ENCODE measurements around the gene ZBTB32.

The ZBTB32 gene

DNA sequence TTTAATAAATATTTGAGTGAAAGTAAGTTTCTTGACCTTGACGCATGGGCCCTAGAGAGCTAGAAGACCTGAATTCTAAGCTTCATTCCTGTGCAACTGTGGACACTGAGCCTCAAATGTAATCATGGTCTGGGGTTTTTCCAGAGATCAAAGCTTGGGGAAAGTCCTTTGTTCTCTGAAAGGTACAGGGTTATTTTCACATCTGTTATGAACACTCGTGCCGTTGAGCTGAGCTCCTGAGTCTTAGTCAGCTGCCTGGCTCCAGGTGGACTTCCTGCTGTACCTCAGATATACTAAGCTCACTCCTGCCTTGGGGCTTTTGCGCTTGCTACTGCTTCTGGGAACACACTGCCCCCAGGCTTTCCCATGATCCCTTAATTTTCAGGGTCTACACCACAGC lies 7.5 kb upstream of the ZBTB32 start:
- no peak for DNase-seq

DNA sequence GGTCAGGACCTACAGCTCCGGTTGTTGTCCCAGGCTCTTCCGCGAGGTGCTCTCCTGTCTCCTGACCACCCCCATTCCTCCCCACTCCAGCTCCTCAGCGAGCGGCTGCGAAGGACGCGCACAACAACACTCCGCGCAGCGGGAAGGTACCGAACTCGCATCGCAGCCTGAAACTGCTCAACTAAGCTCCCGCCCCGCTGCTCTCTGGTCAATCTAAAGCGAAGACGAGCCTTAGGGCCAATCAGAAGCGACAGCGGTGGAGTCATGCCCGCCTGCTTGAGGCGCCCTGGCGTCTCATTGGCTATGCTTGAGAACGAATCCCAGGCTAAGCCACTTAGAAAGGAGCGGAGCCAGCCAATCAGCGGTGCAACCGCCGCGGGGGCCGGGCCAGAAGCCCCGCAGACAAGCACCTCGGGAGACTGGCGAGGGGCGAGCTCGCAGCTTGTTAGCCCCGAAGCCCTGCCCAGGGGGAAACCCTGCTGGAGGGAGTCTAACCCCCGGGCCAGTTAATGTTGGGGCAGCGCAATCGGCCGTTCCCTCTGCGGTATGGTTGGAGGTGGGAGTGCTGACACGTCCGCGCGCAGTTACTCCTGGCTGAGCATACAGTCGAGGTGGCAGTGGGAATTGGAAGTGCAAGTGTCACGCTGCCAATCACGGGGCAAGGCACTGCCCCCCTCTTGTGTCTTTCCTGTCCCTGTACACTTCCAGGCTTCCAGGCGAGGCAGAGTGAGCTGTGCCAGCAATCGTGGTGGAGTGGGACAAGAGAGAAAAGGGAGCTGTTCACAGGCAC lies 1.9 kb upstream of the ZBTB32 start:
- DNase-seq, result peak; percentile 100

DNA sequence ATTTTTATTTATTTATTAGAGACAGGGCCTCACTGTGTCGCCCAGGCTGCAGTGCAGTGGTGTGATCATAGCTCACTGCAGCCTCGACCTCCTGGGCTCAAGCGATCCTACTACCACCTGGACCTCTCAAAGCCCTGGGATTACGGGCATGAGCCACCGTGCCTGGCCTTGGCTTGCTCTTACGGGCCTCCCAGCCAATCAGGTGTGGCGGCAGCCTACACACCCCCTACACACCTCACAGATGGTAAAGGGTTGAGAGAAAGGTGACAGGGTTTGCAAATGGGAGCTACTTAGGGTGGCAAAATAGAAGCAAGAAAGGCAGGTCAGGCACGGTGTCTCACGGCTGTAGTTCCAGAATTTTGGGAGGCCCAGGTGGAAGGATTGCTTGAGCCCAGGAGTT lies 1.0 kb upstream of the ZBTB32 start:
- peak; percentile 53 for DNase-seq

DNA sequence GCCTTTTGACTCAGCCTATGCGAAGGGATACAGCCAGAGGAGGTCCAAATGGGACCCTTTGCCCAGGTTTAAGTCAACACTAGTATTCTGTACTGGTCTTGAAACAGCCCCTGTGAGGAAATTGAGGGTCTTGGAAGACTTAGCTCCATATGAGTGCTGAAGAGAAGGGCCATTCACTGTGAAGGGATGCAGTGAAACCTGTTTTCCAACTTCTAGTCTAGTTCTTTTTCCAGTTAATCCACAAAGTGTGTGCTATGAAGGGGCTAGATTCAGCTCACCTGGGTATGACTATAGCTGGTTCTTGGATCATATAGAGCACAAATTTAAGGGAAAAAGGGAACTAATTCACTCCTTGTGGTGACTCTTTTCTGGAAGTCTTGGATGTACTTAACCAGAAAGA lies 4.0 kb downstream of the ZBTB32 start:
- no peak for DNase-seq

DNA sequence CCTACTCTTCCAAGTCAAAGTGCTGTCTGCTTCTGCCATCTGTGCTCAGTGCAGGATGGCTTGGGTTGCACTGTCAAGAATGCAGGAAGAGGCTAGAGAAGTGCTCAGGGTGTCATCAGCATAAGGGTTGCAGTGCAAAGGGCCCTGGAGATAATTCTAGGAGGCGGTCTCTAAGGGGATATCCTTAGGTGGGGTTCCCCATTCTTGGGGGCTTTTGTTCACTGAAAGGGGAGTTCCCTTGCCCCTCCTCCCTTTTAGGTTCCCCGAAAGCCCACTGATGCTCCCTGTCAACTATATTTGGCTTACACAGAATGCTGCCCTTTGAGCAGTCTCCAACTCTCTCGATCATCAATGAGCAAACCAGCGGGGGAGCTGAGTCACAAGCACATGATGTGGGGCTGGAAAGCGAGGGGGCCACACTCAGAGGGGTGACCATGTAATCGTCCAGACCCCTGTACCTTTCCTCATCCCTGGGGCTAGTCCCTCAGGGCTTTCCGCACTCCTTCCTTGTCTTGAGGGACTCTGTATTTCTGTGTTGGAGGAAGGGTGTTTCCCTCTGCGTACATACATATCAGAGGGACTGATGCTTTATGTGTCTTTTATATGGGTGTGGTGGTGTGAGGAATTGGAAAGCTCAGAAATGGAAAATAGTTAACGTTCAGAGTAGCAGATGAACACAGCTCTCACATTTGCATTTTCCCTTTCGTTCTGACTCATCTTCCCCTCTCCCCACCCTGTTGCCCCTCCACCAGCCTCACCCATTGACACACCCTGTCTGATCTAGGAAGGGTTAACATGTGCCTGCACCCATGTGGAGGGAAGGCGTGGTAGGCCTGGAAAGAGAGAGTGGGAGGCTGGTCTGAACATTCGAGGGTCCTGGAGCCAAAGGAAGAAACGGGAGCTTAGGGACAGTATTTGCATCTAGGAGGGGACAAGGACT lies 6.7 kb downstream of the ZBTB32 start:
- DNase-seq, result no peak

DNA sequence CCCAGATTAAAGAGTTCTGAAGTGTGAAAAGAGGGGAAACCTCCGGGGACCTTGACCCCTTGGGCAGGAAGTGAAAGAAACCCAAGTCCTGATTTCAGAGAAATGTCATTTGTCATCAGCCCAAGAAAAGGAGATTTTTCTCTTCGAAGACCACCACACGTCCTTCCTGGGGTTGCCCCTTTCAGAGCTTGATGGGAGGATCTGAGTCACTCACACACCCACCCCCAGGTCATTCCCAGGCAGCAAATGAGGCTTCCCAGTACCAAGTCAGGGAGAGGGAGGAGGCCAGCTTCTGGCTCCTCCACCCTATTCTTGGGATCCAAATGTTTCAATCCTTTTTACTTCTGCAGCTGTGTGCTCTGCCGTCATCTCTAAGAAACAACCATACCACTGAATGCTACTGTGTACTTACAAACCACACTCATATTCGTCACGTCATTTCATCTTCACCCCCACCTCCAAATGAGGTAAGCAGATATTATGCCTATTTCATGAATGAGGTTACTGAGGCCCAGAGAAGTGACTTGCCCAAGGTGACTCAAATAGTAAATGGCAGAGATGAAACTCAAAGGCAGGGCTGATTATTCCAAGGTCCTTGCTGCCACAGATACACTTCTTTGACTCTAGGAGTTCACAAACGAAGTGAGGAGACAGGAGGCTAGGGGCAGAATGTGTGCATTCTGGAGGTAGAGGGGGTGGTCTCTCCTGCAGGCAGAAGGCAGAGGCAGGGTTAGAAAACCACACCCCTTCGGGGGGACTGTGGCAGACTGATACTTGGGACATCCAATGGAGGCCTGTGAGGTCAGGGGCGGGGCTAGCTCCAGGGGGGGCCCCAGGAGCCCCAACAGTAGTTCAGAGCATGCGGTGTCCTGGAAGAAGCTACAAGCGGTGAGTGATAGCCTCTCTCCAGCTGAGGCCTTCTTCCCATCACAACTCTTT lies 8.5 kb downstream of the ZBTB32 start:
- no peak for DNase-seq

DNA sequence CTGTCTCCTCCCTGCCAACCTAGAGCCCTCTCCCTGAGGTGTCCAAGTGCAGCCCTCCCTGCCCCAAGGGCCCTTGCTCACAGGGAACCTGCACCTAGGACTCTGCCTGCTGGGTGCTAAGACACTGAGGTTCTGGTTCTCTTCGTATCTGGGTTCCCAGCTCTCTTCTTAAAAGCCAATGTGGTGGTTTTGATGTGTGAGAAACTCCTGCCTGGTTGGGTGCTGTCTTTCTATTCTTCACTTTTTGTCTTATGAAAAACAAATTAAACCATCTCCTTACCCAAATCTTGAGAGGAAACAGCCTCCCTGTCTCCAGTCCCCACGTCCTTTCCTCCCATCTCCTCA lies 9.1 kb downstream of the ZBTB32 start:
- DNase-seq, result no peak

DNA sequence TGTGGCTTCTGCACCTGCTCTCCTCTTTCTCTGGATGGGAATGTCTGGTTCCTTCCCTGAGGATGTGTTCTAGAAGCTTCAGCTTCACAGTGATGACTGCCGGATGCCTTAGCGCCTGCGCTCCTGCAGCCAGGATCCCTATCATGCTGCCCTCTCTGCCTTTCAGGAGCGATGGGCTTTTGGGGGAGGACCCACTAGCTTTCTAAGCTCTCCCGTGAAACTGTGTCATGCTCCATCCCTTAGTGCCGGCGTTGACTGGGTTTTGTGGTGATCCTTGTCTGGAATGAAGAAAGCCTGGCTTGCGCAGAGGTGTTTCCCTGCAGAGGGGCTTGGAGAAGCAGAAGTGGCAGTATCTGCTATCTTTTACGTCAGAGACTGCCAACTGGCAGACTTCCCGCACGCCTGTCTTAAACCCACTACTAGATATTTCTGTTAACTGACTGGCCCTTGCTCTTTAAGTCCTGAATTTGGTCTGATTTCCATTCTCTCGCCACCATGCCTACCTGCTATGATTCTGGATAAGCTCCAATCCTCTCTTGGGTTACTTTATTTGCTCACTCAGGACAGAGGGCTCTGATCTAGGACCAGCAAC lies 9.6 kb downstream of the ZBTB32 start:
- DNase-seq, result no peak

DNA sequence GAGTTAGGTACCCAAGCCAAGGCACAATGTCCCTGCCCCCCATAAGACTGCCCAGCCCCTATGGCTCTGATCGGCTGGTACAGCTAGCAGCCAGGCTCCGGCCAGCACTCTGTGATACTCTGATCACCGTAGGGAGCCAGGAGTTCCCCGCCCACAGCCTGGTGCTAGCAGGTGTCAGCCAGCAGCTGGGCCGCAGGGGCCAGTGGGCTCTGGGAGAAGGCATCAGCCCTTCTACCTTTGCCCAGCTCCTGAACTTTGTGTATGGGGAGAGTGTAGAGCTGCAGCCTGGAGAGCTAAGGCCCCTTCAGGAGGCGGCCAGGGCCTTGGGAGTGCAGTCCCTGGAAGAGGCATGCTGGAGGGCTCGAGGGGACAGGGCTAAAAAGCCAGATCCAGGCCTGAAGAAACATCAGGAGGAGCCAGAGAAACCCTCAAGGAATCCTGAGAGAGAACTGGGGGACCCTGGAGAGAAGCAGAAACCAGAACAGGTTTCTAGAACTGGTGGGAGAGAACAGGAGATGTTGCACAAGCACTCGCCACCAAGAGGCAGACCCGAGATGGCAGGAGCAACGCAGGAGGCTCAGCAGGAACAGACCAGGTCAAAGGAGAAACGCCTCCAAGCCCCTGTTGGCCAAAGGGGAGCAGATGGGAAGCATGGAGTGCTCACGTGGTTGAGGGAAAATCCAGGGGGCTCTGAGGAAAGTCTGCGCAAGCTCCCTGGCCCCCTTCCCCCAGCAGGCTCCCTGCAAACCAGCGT lies 10.4 kb downstream of the ZBTB32 start:
- peak; percentile 49 for DNase-seq

DNA sequence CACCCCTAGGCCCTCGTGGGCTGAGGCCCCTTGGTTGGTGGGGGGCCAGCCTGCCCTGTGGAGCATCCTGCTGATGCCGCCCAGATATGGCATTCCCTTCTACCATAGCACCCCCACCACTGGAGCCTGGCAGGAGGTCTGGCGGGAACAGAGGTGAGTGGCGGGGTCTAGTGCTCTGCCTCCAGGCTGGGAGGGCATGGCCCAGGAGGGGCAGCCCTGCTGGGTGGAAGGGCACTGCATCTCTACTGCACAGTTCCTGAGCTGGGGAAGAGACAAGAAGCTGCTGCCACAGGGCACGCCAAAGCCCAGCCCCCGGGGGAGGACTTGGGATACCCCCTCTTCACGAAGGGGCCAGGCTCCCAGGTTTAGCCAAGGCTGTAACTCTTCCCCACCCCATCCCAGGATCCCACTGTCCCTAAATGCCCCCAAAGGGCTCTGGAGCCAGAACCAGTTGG lies 11.0 kb downstream of the ZBTB32 start:
- no peak for DNase-seq

DNA sequence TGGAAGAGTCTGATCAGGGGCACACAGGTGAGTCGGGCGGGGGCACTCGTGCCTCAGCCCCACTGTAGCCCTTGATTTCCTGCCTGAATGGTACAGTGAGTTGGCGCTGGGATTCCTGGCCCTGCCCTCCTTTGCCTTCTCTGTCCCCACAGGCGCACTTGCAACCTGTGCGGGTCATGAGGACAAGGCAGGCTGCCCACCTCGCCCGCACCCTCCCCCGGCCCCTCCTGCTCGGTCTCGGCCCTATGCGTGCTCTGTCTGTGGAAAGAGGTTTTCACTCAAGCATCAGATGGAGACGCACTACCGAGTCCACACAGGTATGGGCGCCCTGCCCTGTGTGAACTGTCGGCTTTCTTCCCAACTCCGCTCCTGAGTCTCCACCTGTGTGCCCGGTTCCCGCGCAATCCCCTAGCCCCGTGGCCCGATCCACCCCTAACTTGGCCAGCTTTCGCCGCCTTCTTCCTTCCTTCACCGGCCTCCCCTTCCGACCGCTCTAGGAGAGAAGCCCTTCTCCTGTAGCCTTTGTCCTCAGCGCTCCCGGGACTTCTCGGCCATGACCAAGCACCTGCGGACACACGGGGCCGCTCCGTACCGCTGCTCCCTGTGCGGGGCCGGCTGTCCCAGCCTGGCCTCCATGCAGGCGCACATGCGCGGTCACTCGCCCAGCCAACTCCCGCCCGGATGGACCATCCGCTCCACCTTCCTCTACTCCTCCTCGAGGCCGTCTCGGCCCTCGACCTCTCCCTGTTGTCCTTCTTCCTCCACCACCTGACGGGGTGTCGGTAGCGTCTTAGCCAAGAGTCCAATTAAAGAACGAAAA lies 11.8 kb downstream of the ZBTB32 start:
- DNase-seq, result peak; percentile 74

DNA sequence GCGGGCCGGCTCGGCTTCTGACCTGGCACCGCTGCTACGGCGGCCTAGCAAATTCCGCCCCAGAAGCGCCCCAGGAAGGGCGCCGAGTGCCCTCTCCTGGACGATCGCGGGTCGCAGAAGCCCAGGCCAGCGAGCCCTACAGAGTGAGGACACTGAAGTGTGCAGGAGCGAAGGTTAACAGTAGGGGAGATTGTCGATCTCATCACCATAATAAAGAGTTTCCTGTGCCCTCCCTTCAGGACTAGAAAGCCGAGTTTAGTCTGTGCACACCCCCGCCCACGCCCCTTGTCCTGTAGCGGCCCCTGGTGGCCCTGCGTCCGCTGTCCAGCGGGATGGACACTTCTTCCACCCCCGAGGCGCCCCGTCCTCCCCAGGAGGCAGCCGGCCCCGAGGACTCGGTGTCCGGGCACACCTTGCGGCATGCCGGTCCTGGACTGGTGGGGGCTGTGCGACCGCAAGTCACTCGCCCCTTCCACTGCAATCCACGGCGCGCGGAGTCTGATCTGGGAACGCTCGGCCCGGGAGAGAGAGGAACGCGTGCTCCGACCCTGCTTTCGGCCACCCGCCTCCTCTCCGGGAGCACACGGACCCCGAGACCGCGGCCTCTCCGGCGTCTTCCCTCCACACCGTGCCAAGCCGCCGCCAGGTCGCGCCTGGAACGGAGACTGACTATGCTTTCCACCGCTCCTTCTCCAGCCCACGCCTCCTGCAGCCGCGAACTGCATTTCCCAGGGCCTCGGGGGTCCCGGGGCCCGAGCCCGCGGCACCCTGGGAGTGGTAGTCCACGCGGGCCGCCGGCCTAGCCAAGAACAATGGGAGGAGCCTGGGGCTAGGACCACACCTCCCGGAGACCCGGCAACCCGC lies 12.7 kb downstream of the ZBTB32 start:
- DNase-seq, result peak; percentile 94

DNA sequence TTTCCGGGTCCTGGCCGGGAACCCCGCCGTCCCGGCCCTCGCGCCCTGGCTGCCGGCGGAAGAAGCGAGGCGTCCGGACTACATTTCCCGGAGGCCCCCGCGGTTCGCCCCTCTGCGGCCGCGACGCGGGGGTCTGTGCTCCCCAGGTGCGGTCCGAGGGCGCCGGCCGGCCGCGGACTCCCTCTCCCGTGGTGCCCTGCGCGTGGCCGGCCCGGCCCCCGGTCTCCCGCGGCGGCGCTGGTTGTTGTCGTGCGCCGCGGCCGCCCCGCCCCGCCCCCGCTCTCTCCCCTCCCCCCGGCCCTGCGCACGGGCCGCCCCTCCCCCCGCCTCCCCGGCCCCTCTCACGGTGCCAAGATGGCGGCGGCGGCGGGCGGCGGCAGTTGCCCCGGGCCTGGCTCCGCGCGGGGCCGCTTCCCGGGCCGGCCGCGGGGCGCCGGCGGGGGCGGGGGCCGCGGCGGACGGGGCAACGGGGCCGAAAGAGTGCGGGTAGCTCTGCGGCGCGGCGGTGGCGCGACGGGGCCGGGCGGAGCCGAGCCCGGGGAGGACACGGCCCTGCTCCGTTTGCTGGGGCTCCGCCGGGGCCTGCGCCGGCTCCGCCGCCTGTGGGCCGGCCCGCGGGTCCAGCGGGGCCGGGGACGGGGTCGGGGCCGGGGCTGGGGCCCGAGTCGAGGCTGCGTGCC lies 13.4 kb downstream of the ZBTB32 start, which contains the start of gene KMT2B:
Gene KMT2B (plus strand): TSS at position 339 of the 680 bp plus-strand sequence. CDS start 16 bp downstream, at position 355.
- peak; percentile 100 for DNase-seq

DNA sequence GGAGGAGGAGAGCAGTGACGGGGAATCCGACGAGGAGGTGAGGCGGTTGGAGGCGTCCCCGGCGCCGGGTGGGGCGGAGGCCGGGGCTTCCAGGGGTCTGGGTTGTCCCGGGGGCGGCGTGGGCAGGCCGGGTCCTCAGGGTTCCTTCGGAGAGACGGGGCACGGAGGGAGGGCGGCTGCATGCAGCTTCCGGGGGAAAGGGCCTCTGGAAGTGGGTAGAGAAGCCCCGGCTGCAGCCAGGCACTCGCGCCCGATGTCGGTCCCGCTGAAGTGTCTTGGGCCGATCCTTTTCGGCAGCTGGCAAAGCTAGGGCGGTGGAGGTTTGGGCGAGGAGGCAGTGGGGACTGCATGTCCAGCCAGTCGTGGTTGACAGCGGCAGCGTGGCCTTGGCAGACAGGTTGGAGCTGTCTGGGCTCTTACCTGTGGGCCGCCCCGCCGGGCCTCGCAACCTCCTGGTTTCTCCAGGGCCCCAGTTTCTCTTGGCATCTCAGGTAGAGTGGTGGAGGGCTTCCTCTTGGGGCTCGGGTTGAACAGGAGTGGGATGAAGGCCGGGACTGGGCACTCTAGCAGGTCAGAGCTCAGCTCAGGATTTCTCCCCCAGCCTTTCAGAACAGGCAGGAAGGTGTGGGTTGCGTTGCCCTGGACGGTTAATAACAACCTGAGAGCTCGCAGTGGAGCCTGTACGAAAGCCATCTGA lies 14.1 kb downstream of the ZBTB32 start:
- DNase-seq, result peak; percentile 49

DNA sequence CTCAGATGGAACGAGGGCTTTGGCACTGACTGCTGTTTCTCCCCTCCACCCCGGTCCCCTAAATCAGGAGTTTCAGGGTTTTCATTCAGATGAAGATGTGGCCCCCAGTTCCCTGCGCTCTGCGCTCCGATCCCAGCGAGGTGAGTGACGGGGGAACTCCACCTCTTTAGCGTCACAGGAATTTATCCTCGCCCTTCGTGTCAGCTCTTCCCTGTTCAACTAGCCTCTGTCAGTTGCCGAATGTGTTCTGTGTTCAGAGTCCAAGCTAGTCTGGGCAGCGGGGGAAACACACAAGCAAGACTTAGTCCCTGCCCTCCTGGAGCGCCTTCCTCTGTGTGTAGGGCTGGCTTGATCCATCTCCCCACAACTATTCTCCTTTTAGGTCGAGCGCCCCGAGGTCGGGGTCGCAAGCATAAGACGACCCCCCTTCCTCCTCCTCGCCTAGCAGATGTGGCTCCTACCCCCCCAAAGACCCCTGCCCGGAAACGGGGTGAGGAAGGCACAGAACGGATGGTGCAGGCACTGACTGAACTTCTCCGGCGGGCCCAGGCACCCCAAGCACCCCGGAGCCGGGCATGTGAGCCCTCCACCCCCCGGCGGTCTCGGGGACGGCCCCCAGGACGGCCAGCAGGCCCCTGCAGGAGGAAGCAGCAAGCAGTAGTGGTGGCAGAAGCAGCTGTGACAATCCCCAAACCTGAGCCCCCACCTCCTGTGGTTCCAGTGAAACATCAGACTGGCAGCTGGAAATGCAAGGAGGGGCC lies 15.2 kb downstream of the ZBTB32 start:
- no peak for DNase-seq

DNA sequence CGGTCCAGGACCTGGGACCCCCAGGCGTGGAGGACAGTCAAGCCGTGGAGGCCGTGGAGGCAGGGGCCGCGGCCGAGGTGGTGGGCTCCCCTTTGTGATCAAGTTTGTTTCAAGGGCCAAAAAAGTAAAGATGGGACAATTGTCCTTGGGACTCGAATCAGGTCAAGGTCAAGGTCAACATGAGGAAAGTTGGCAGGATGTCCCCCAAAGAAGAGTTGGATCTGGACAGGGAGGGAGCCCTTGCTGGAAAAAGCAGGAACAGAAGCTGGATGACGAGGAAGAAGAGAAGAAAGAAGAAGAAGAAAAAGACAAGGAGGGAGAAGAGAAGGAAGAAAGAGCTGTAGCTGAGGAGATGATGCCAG lies 15.8 kb downstream of the ZBTB32 start:
- no peak for DNase-seq

DNA sequence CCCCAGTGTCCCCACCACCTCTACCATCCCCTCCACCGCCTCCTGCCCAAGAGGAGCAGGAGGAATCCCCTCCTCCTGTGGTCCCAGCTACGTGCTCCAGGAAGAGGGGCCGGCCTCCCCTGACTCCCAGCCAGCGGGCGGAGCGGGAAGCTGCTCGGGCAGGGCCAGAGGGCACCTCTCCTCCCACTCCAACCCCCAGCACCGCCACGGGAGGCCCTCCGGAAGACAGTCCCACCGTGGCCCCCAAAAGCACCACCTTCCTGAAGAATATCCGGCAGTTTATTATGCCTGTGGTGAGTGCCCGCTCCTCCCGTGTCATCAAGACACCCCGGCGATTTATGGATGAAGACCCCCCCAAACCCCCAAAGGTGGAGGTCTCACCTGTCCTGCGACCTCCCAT lies 16.3 kb downstream of the ZBTB32 start:
- no peak for DNase-seq

DNA sequence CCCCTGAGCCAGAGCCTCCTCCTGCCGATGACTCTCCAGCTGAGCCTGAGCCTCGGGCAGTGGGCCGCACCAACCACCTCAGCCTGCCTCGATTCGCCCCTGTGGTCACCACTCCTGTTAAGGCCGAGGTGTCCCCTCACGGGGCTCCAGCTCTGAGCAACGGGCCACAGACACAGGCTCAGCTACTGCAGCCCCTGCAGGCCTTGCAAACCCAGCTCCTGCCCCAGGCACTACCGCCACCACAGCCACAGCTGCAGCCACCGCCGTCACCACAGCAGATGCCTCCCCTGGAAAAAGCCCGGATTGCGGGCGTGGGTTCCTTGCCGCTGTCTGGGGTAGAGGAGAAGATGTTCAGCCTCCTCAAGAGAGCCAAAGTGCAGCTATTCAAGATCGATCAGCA lies 17.0 kb downstream of the ZBTB32 start:
- no peak for DNase-seq
